GM12875 (cell line): ENCODE data around the gene NFATC4.

ENCODE experiments used
- H3K4me3 ChIP-seq: one replicate; pipeline ENCODE4 v1.5.1; 2011; ENCODE audit warnings: low read depth, low read length, control low read depth
- CTCF ChIP-seq: IDR thresholded peaks from 2 replicates; pipeline ENCODE4 v1.5.1; 2011; ENCODE audit warnings: low read depth, mild to moderate bottlenecking, control low read depth, inconsistent platforms, low read length, moderate library complexity, borderline replicate concordance; ENCODE audit not compliant: insufficient read depth

Gene NFATC4

GRCh38 chr14:24376448-24377070 lies 8.6 kb downstream of the NFATC4 start:
- no peak overlapping the region for H3K4me3 ChIP-seq
- no peak for TF ChIP-seq CTCF

- no peak overlapping the region for H3K4me3 ChIP-seq
- TF ChIP-seq CTCF = no peak
These were observed 9.1 kb downstream of the NFATC4 start for GRCh38 chr14:24377126-24377525.

- no peak overlapping the region for H3K4me3 ChIP-seq
- no peak for TF ChIP-seq CTCF
These were observed 9.7 kb downstream of the NFATC4 start for GRCh38 chr14:24377657-24378056.

GRCh38 chr14:24378327-24378726 lies 10.3 kb downstream of the NFATC4 start:
- no peak for TF ChIP-seq CTCF
- H3K4me3 ChIP-seq = no peak overlapping the region

- TF ChIP-seq CTCF = no peak
These were observed 11.3 kb downstream of the NFATC4 start for GRCh38 chr14:24378981-24379906.

GRCh38 chr14:24379907-24380730 lies 12.1 kb downstream of the NFATC4 start:
- no peak overlapping the region for H3K4me3 ChIP-seq
- TF ChIP-seq CTCF = no peak

More at GRCh38 chr14:24378981-24379906, 11.3 kb downstream of the NFATC4 start:
- no peak overlapping the region for H3K4me3 ChIP-seq
